Measurements from ENCODE around the gene KCNH8.

KCNH8 gene

GRCh38 chr3:19284974-19285373, 136.7 kb downstream of the KCNH8 start:
- H3K9me3 ChIP-seq (ENCODE audit: control insufficient read depth, insufficient read depth, low read length) = no peaks in the 10 kb centered on the region
- TF ChIP-seq, protein P1, sequence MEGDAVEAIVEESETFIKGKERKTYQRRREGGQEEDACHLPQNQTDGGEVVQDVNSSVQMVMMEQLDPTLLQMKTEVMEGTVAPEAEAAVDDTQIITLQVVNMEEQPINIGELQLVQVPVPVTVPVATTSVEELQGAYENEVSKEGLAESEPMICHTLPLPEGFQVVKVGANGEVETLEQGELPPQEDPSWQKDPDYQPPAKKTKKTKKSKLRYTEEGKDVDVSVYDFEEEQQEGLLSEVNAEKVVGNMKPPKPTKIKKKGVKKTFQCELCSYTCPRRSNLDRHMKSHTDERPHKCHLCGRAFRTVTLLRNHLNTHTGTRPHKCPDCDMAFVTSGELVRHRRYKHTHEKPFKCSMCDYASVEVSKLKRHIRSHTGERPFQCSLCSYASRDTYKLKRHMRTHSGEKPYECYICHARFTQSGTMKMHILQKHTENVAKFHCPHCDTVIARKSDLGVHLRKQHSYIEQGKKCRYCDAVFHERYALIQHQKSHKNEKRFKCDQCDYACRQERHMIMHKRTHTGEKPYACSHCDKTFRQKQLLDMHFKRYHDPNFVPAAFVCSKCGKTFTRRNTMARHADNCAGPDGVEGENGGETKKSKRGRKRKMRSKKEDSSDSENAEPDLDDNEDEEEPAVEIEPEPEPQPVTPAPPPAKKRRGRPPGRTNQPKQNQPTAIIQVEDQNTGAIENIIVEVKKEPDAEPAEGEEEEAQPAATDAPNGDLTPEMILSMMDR (IDR thresholded peaks at IDR 0.05; ENCODE audit: low read depth, low read length, poor library complexity, severe bottlenecking) = no peak
- no peak for TF ChIP-seq EZH2phosphoT487 (IDR thresholded peaks at IDR 0.05; ENCODE audit: borderline replicate concordance, low read length)
- H3F3A ChIP-seq (ENCODE audit: control insufficient read depth, insufficient read depth) = no peaks in the 10 kb centered on the region
- H3K4me1 ChIP-seq (ENCODE audit: control insufficient read depth, low read length) = no peaks in the 10 kb centered on the region
- H3K27me3 ChIP-seq (ENCODE audit: control insufficient read depth, low read length) = no peaks in the 10 kb centered on the region
- H3K9me2 ChIP-seq (replicated peaks; ENCODE audit: control insufficient read depth, low read length) = no peaks in the 10 kb centered on the region
- H3K4me2 ChIP-seq (ENCODE audit: low read length) = no peak overlapping the region
- H3K79me2 ChIP-seq (ENCODE audit: control insufficient read depth, low read length) = no peaks in the 10 kb centered on the region
- H4K20me1 ChIP-seq (ENCODE audit: control insufficient read depth, insufficient read depth, low read depth, low read length) = no peaks in the 10 kb centered on the region
- no peak overlapping the region for H3K27ac ChIP-seq (ENCODE audit: low read depth, low read length)
- H3K36me3 ChIP-seq (ENCODE audit: control insufficient read depth, low read length) = no peaks in the 10 kb centered on the region
- no peak overlapping the region for H3K4me3 ChIP-seq (ENCODE audit: low read length)

- Histone ChIP-seq H3K27me3 (ENCODE audit: control insufficient read depth, low read length) (no peaks in the 10 kb centered on the region), H3K36me3 (ENCODE audit: control insufficient read depth, low read length) (no peaks in the 10 kb centered on the region), H3F3A (ENCODE audit: control insufficient read depth, insufficient read depth) (no peaks in the 10 kb centered on the region), H3K79me2 (ENCODE audit: control insufficient read depth, low read length) (no peaks in the 10 kb centered on the region), H3K4me1 (ENCODE audit: control insufficient read depth, low read length) (no peaks in the 10 kb centered on the region), H3K4me2 (ENCODE audit: low read length) (no peak overlapping the region), H3K9me3 (ENCODE audit: control insufficient read depth, insufficient read depth, low read length) (no peaks in the 10 kb centered on the region), H4K20me1 (ENCODE audit: control insufficient read depth, insufficient read depth, low read depth, low read length) (no peaks in the 10 kb centered on the region), H3K4me3 (ENCODE audit: low read length) (no peak overlapping the region), H3K9me2 (replicated peaks; ENCODE audit: control insufficient read depth, low read length) (no peaks in the 10 kb centered on the region), H3K27ac (ENCODE audit: low read depth, low read length) (no peak overlapping the region)
- no peak for TF ChIP-seq EZH2phosphoT487 (IDR thresholded peaks at IDR 0.05; ENCODE audit: borderline replicate concordance, low read length)
- TF ChIP-seq, protein P1 (IDR thresholded peaks at IDR 0.05; ENCODE audit: low read depth, low read length, poor library complexity, severe bottlenecking) = no peak
Observed at GRCh38 chr3:19293295-19293694, 145.0 kb downstream of the KCNH8 start.

DNA sequence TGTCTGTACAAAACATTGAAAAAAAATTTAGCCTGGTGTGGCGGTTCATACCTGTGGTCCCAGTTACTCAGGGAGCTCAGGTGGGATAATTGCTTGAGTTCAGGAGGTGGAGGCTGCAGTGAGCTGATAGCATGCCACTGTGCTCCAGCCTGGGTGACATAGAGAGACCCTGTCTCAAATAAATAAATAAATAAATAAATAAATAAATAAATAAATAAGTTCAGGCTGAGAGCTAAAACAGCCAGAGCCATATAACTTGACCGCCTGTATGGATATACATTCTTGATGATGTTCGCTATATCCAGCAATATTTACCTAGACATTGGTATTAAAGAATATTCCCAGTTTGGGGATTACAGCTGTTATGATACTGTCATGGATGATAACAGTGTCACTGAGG, 146.9 kb downstream of the KCNH8 start:
- no peaks in the 10 kb centered on the region for H3K4me1 ChIP-seq (ENCODE audit: control insufficient read depth, low read length)

More for the DNA sequence above, 146.9 kb downstream of the KCNH8 start:
- TF ChIP-seq, protein P1 (IDR thresholded peaks at IDR 0.05; ENCODE audit: low read depth, low read length, poor library complexity, severe bottlenecking) = no peak
- TF ChIP-seq EZH2phosphoT487 (IDR thresholded peaks at IDR 0.05; ENCODE audit: borderline replicate concordance, low read length) = no peak
- Histone ChIP-seq H3K4me3 (ENCODE audit: low read length) (no peak overlapping the region), H3K4me2 (ENCODE audit: low read length) (no peak overlapping the region), H3K79me2 (ENCODE audit: control insufficient read depth, low read length) (no peaks in the 10 kb centered on the region), H3K27me3 (ENCODE audit: control insufficient read depth, low read length) (no peaks in the 10 kb centered on the region), H3K27ac (ENCODE audit: low read depth, low read length) (no peak overlapping the region), H3K36me3 (ENCODE audit: control insufficient read depth, low read length) (no peaks in the 10 kb centered on the region), H4K20me1 (ENCODE audit: control insufficient read depth, insufficient read depth, low read depth, low read length) (no peaks in the 10 kb centered on the region), H3K9me2 (replicated peaks; ENCODE audit: control insufficient read depth, low read length) (no peaks in the 10 kb centered on the region), H3F3A (ENCODE audit: control insufficient read depth, insufficient read depth) (no peaks in the 10 kb centered on the region), H3K9me3 (ENCODE audit: control insufficient read depth, insufficient read depth, low read length) (no peaks in the 10 kb centered on the region)

All from DOHH2 (cell line).